HG02571 (cell line): ENCODE data around the gene CTSF.
"Not testable (repeated sequence)": the region's sequence is repeated elsewhere in the genome, so short reads cannot be mapped to it uniquely, and the experiment has no call there.

ENCODE experiments used
- ATAC-seq: cut with Tn5 transposase; IDR thresholded peaks from one replicate; pipeline ENCODE4 v1.9.1; 2021; ENCODE audit warnings: mild to moderate bottlenecking, moderate library complexity; ENCODE audit not compliant: unreplicated experiment

The CTSF gene

GRCh38 chr11:66589996-66590675 is 21.7 kb upstream of the CTSF start:
- no peak for ATAC-seq

GRCh38 chr11:66589315-66589714 is 20.9 kb upstream of the CTSF start:
- ATAC-seq, result not testable (repeated sequence)

GRCh38 chr11:66586136-66586535 is 17.7 kb upstream of the CTSF start:
- ATAC-seq, result no peak

- not testable (repeated sequence) for ATAC-seq
These were observed 17.0 kb upstream of the CTSF start for GRCh38 chr11:66585447-66585846.

- not testable (repeated sequence) for ATAC-seq
These were observed 14.2 kb upstream of the CTSF start for GRCh38 chr11:66582565-66583147.

GRCh38 chr11:66581261-66581660 is 12.9 kb upstream of the CTSF start:
- ATAC-seq, result no peak

- ATAC-seq, result no peak
These were observed 12.4 kb upstream of the CTSF start for GRCh38 chr11:66580803-66581202.

GRCh38 chr11:66579017-66579606 is 10.7 kb upstream of the CTSF start:
- ATAC-seq, result no peak

GRCh38 chr11:66570850-66571180 is 2.4 kb upstream of the CTSF start:
- ATAC-seq, result no peak

- no peak for ATAC-seq
These were observed 1.9 kb upstream of the CTSF start for GRCh38 chr11:66570079-66570849.

- no peak for ATAC-seq
These were observed 670 bp upstream of the CTSF start for GRCh38 chr11:66569076-66569475.

- ATAC-seq, result no peak
These were observed 651 bp downstream of the CTSF start for GRCh38 chr11:66567787-66568123.

GRCh38 chr11:66566221-66566620 is 2.2 kb downstream of the CTSF start:
- ATAC-seq, result no peak

GRCh38 chr11:66564984-66565383 is 3.4 kb downstream of the CTSF start:
- ATAC-seq, result no peak

GRCh38 chr11:66564538-66564937 is 3.9 kb downstream of the CTSF start:
- ATAC-seq, result no peak

- no peak for ATAC-seq
These were observed 4.6 kb downstream of the CTSF start for GRCh38 chr11:66563832-66564231.

GRCh38 chr11:66562907-66563583 is 5.4 kb downstream of the CTSF start:
- no peak for ATAC-seq

GRCh38 chr11:66562275-66562674 is 6.1 kb downstream of the CTSF start:
- no peak for ATAC-seq

GRCh38 chr11:66561975-66562248 is 6.5 kb downstream of the CTSF start:
- no peak for ATAC-seq

- no peak for ATAC-seq
These were observed 7.0 kb downstream of the CTSF start for GRCh38 chr11:66561178-66561974.
